ENCODE results near the gene C21orf58. TPM values are rescaled to one million over a fixed set of nuclear protein-coding genes. Genes with fewer than 3 reads are reported as not detected.

C21orf58 gene
- total and polyA plus RNA-seq, 2 experiments from 2014 or later, result 17.7 to 23.9 TPM

GRCh38 chr21:46291561-46291960, 32.1 kb downstream of the C21orf58 start:
- Mint-ChIP-seq H3K36me3 (ENCODE audit: low read depth) (peaks cover 24% of the 10 kb centered on the region), H3K4me3 (no peak overlapping the region), H3K4me1 (peaks cover 37% of the 10 kb centered on the region), H3K27me3 (ENCODE audit: insufficient read depth, low read depth, poor library complexity) (peaks cover 8% of the 10 kb centered on the region), H3K9me3 (no peaks in the 10 kb centered on the region), H3K27ac (no peak overlapping the region)
- Histone ChIP-seq H3K4me3 (no peak overlapping the region), H3K27me3 (ENCODE audit: insufficient read depth) (no peaks in the 10 kb centered on the region), H3K4me1 (ENCODE audit: insufficient read depth) (peaks cover 24% of the 10 kb centered on the region), H3K9me2 (ENCODE audit: insufficient read depth) (no peaks in the 10 kb centered on the region), H3K27ac (ENCODE audit: low read depth) (no peak overlapping the region), H3K36me3 (ENCODE audit: insufficient read depth) (peaks cover 6% of the 10 kb centered on the region; the same call in 1 of the 2 replicates), H3F3A (replicated peaks; ENCODE audit: low read depth) (peaks cover 23% of the 10 kb centered on the region), H3K4me2 (no peak overlapping the region), H3K79me2 (replicated peaks; ENCODE audit: insufficient read depth) (peaks cover 21% of the 10 kb centered on the region), H2AFZ (no peak overlapping the region), H4K20me1 (replicated peaks; ENCODE audit: insufficient read depth) (no peaks in the 10 kb centered on the region)
- no peak for ATAC-seq
- DNase-seq (ENCODE audit: low spot score), result no peak
- TF ChIP-seq EZH2phosphoT487 (IDR thresholded peaks at IDR 0.05; ENCODE audit: unreplicated experiment), result no peak
- TF ChIP-seq ETS1 (IDR thresholded peaks at IDR 0.05), result no peak
- TF ChIP-seq CREB1 (CRISPR knock-in tag; IDR thresholded peaks at IDR 0.05; ENCODE audit: low read depth), result no peak
- no peak for TF ChIP-seq NANOG (IDR thresholded peaks at IDR 0.05; ENCODE audit: borderline replicate concordance)
- TF ChIP-seq CTCF (conservative IDR thresholded peaks at IDR 0.05; ENCODE audit: low read depth in 2 of 2), result no peak
- no peak for TF ChIP-seq ZNF331 (CRISPR knock-in tag; IDR thresholded peaks at IDR 0.05; ENCODE audit: low read depth)
- TF ChIP-seq ZNF462 (CRISPR knock-in tag; IDR thresholded peaks at IDR 0.05), result no peak
- no peak for TF ChIP-seq ZNF114 (CRISPR knock-in tag; IDR thresholded peaks at IDR 0.05)
- no peak for TF ChIP-seq REST (IDR thresholded peaks at IDR 0.05; ENCODE audit: unreplicated experiment)
- TF ChIP-seq POLR2AphosphoS5 (IDR thresholded peaks at IDR 0.05; ENCODE audit: low read depth), result no peak
- TF ChIP-seq EZH2 (IDR thresholded peaks at IDR 0.05; ENCODE audit: low read depth, unreplicated experiment), result no peak
- no peak for TF ChIP-seq STAT1 (IDR thresholded peaks at IDR 0.05; ENCODE audit: unreplicated experiment)
- no peak for TF ChIP-seq JUNB (IDR thresholded peaks at IDR 0.05; ENCODE audit: unreplicated experiment)

Measured in GM23338 (cell line).